Activated naive CD4-positive, alpha-beta T cell treated with anti-CD3 and anti-CD28 coated beads, Interleukin-2, amount 50 U/mL, for 24 hours (primary cell): ENCODE measurements around the gene JPT2.

Source experiments
- H3K27ac Mint-ChIP-seq: one replicate; pipeline ENCODE4 v1.8.0; 2021; ENCODE audit warnings: mild to moderate bottlenecking, mixed read lengths
- H3K27me3 Mint-ChIP-seq: one replicate; pipeline ENCODE4 v1.8.0; 2021; ENCODE audit warnings: mixed read lengths
- H3K36me3 Mint-ChIP-seq: one replicate; pipeline ENCODE4 v1.8.0; 2021; ENCODE audit warnings: mixed read lengths
- H3K4me1 Mint-ChIP-seq: one replicate; pipeline ENCODE4 v1.8.0; 2021; ENCODE audit warnings: mixed read lengths
- H3K4me3 Mint-ChIP-seq: one replicate; pipeline ENCODE4 v1.8.0; 2021; ENCODE audit warnings: mild to moderate bottlenecking, mixed read lengths
- H3K9me3 Mint-ChIP-seq: one replicate; pipeline ENCODE4 v1.8.0; 2021; ENCODE audit warnings: mixed read lengths

JPT2 gene

DNA sequence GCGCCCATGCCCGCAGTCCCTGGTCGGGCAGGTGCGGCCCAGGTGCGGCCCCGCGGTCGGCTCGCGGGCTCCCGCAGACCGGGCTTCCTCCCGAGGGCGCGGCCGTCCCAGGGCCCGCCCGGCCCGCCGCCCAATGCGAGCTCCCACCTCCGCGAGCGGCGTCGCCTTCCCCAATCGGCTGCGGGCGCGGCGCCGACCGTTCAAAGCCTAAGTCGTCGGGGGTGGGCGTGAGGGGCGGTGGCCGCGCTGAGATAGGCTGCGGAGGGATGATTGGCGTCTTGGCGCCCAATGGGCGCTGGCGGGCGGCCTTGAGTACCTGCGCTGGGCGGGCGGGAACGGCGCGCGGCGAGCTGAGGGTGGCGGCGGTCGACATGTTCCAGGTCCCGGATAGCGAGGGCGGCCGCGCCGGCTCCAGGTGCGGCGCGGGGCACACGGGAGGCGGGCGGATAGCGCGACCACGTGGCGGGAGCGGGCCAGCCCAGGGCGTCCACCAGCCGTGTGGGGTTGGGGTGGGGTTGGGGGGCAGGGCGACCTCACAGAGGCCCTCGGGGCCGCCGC lies at the start of gene JPT2:
Gene JPT2 (plus strand): TSS at position 338 of the 558 bp plus-strand sequence. CDS start 34 bp downstream, at position 372.
- Mint-ChIP-seq H3K4me1 (peaks cover 28% of the 10 kb centered on the region), H3K27ac (peak within 1 kb of the TSS; percentile 88), H3K4me3 (peak within 1 kb of the TSS; percentile 96), H3K9me3 (no peaks in the 10 kb centered on the region), H3K36me3 (peaks cover 2% of the 10 kb centered on the region), H3K27me3 (no peaks in the 10 kb centered on the region)

GRCh38 chr16:1630450-1631213 lies 47.4 kb upstream of the JPT2 start:
- Mint-ChIP-seq H3K9me3 (no peaks in the 10 kb centered on the region), H3K36me3 (peaks cover 3% of the 10 kb centered on the region)

DNA sequence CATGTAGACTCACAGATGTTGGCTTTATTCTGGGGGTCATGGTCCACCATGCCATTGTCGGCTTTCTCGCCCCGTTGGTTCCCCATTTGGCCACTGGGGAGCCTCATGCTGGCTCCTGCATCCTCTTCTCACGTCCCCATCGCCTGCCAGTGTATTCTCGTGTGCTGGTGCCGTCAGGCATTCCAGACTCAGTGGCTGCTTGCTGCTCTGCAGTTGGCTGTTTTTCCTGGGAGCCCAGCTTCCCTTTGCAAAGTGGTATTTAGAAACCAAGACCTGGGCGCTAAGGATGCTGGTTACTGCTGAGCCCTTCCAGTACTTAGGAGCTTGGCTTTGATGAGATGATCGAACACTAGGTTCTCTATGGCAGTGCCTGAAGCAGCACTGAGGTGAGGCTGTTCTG lies 46.8 kb upstream of the JPT2 start:
- no peaks in the 10 kb centered on the region for H3K27me3 Mint-ChIP-seq
- H3K4me1 Mint-ChIP-seq, result peaks cover 13% of the 10 kb centered on the region
- H3K4me3 Mint-ChIP-seq, result no peak overlapping the region
- H3K9me3 Mint-ChIP-seq, result no peaks in the 10 kb centered on the region
- H3K27ac Mint-ChIP-seq, result no peak overlapping the region
- peaks cover 3% of the 10 kb centered on the region for H3K36me3 Mint-ChIP-seq

More at GRCh38 chr16:1630450-1631213, 47.4 kb upstream of the JPT2 start:
- Mint-ChIP-seq H3K4me3 (no peak overlapping the region), H3K27ac (no peak overlapping the region), H3K4me1 (peaks cover 13% of the 10 kb centered on the region), H3K27me3 (no peaks in the 10 kb centered on the region)

- H3K27me3 Mint-ChIP-seq, result no peaks in the 10 kb centered on the region
- H3K4me1 Mint-ChIP-seq, result peaks cover 10% of the 10 kb centered on the region
- H3K27ac Mint-ChIP-seq, result no peak overlapping the region
- H3K4me3 Mint-ChIP-seq, result no peak overlapping the region
- H3K36me3 Mint-ChIP-seq, result peaks cover 2% of the 10 kb centered on the region
- no peaks in the 10 kb centered on the region for H3K9me3 Mint-ChIP-seq
Measured at GRCh38 chr16:1631931-1632637, 46.0 kb upstream of the JPT2 start.

- Mint-ChIP-seq H3K27ac (no peak overlapping the region), H3K27me3 (no peaks in the 10 kb centered on the region), H3K4me3 (no peak overlapping the region), H3K9me3 (no peaks in the 10 kb centered on the region), H3K36me3 (peaks cover 2% of the 10 kb centered on the region), H3K4me1 (peaks cover 10% of the 10 kb centered on the region)
Measured at GRCh38 chr16:1632638-1632970, 45.5 kb upstream of the JPT2 start.

DNA sequence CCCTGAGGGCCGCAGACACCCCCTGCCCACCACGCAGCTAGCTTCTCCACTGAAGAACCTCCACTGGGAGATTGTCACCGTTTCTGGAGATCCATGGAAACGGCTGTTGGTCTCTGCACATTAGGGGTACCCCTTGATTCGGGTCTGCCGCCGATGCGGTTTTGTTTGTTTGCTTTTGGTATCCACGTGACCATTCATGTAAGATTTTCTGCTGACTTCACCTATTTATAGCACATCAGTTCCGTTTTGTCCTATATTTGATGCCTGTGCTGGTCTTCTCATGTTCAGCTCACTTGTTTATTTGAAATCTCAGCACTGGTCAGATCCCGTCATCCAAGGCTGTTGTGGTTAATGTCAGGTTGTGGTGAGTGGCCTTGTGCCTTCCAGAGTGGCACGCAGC lies 44.8 kb upstream of the JPT2 start:
- Mint-ChIP-seq H3K4me1 (peaks cover 10% of the 10 kb centered on the region), H3K9me3 (no peaks in the 10 kb centered on the region), H3K4me3 (no peak overlapping the region), H3K36me3 (peaks cover 6% of the 10 kb centered on the region), H3K27me3 (no peaks in the 10 kb centered on the region), H3K27ac (no peak overlapping the region)

- H3K27me3 Mint-ChIP-seq, result no peaks in the 10 kb centered on the region
- peaks cover 10% of the 10 kb centered on the region for H3K4me1 Mint-ChIP-seq
- no peak overlapping the region for H3K27ac Mint-ChIP-seq
- no peaks in the 10 kb centered on the region for H3K9me3 Mint-ChIP-seq
- H3K36me3 Mint-ChIP-seq, result peaks cover 9% of the 10 kb centered on the region
- H3K4me3 Mint-ChIP-seq, result no peak overlapping the region
Measured at GRCh38 chr16:1634541-1634940, 43.5 kb upstream of the JPT2 start.

- Mint-ChIP-seq H3K4me1 (peaks cover 10% of the 10 kb centered on the region), H3K9me3 (no peaks in the 10 kb centered on the region), H3K27me3 (no peaks in the 10 kb centered on the region), H3K4me3 (no peak overlapping the region), H3K27ac (no peak overlapping the region), H3K36me3 (peaks cover 10% of the 10 kb centered on the region)
Measured at GRCh38 chr16:1635070-1635469, 43.0 kb upstream of the JPT2 start.

DNA sequence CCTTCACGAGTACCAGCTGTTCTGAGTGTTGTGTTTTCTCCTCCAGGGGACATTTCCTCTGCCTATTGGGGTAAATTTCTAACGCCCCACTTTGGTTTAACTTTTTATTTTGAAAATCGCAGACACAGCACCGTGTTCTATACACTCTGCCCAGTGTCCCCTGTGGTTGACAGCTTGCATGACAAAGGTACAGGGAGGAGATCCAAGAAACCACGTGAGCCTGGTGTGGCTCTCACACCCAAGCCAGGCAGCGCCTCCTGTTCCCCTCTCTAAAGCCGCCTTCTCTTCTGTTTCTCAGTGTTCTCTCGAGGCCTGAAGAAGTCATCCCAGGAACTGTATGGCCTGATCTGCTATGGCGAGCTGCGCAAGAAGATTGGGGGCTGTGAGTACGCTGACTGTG lies 40.6 kb upstream of the JPT2 start:
- no peaks in the 10 kb centered on the region for H3K9me3 Mint-ChIP-seq
- H3K27ac Mint-ChIP-seq, result no peak overlapping the region
- H3K27me3 Mint-ChIP-seq, result no peaks in the 10 kb centered on the region
- H3K4me3 Mint-ChIP-seq, result no peak overlapping the region
- H3K4me1 Mint-ChIP-seq, result no peaks in the 10 kb centered on the region
- H3K36me3 Mint-ChIP-seq, result peaks cover 15% of the 10 kb centered on the region

DNA sequence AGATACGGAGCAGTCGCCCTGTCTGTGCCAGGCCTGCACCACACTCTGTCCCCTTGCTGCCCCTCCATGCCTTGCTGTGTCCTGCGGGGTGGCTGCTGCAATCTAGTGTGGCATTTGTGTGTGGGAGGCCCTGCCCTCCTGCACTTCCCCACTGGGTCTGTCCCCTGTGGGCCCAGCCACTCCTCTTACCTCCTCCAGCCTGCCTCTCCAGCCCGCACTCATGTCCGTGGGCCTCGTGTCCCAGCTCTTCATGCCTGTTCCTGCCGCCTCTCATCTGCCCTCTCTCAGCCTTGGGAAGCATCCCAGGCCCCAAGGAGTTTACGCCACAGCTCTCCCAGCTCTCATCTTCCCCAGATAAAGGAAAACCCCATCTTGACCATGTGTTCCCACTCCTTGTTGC lies 39.3 kb upstream of the JPT2 start:
- H3K9me3 Mint-ChIP-seq, result no peaks in the 10 kb centered on the region
- H3K27ac Mint-ChIP-seq, result no peak overlapping the region
- no peaks in the 10 kb centered on the region for H3K27me3 Mint-ChIP-seq
- H3K4me1 Mint-ChIP-seq, result peaks cover 1% of the 10 kb centered on the region
- peaks cover 18% of the 10 kb centered on the region for H3K36me3 Mint-ChIP-seq
- no peak overlapping the region for H3K4me3 Mint-ChIP-seq

GRCh38 chr16:1639282-1639681 lies 38.8 kb upstream of the JPT2 start:
- peaks cover 18% of the 10 kb centered on the region for H3K36me3 Mint-ChIP-seq
- H3K9me3 Mint-ChIP-seq, result no peaks in the 10 kb centered on the region
- H3K4me3 Mint-ChIP-seq, result no peak overlapping the region
- peaks cover 4% of the 10 kb centered on the region for H3K4me1 Mint-ChIP-seq
- H3K27ac Mint-ChIP-seq, result no peak overlapping the region
- H3K27me3 Mint-ChIP-seq, result no peaks in the 10 kb centered on the region

GRCh38 chr16:1639860-1640259 lies 38.2 kb upstream of the JPT2 start:
- Mint-ChIP-seq H3K36me3 (peaks cover 17% of the 10 kb centered on the region), H3K9me3 (no peaks in the 10 kb centered on the region), H3K4me3 (no peak overlapping the region), H3K27ac (no peak overlapping the region), H3K27me3 (no peaks in the 10 kb centered on the region), H3K4me1 (peaks cover 4% of the 10 kb centered on the region)

- Mint-ChIP-seq H3K4me1 (peaks cover 5% of the 10 kb centered on the region), H3K27me3 (no peaks in the 10 kb centered on the region), H3K4me3 (no peak overlapping the region), H3K27ac (no peak overlapping the region), H3K9me3 (no peaks in the 10 kb centered on the region), H3K36me3 (peaks cover 17% of the 10 kb centered on the region)
Measured at GRCh38 chr16:1640261-1640941, 37.7 kb upstream of the JPT2 start.

GRCh38 chr16:1641261-1641660 lies 36.8 kb upstream of the JPT2 start:
- Mint-ChIP-seq H3K4me1 (peaks cover 14% of the 10 kb centered on the region), H3K36me3 (peaks cover 19% of the 10 kb centered on the region), H3K9me3 (no peaks in the 10 kb centered on the region), H3K27me3 (no peaks in the 10 kb centered on the region), H3K4me3 (no peak overlapping the region), H3K27ac (no peak overlapping the region)

DNA sequence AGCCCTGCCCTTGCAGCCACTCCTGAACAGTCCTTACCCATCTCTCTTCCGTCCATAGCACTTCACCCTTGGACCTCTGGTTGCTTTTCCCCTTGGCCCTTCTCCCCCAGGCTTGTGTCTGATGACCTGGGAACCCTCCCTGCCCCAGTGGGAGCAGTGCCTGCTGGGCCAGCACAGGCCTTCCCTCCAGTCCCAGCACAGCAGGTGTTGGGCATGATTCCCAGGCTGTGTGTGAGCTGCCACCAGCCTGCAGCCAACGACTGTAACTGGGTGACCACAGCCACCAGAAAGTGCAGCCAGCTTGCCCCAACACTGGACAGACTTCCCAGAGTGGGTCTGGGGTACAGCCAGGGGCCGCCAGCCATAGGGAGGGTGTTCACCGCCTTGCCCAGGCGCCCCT lies 35.9 kb upstream of the JPT2 start:
- Mint-ChIP-seq H3K4me1 (peaks cover 20% of the 10 kb centered on the region), H3K27me3 (no peaks in the 10 kb centered on the region), H3K36me3 (peaks cover 21% of the 10 kb centered on the region), H3K9me3 (no peaks in the 10 kb centered on the region), H3K27ac (no peak overlapping the region), H3K4me3 (no peak overlapping the region)

DNA sequence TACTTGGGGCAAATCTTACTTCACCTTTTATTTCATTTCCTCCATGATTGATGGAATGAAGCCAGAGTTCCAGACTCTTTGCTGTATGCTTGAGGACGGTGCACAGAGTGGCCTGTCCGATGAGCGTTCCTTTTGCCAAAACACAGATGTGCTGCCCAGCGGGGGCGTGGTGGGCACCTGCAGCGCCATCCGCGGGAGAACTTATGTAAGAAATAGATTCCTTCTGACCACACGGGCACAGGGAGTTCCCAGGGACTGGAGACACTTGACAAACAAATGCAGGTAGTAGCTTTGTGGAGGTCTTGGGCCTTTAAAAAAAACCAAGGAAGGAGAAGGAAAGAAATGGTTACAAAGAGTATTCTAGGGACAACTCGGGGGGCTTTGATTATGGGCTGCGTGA lies 35.3 kb upstream of the JPT2 start:
- peaks cover 22% of the 10 kb centered on the region for H3K4me1 Mint-ChIP-seq
- no peak overlapping the region for H3K4me3 Mint-ChIP-seq
- H3K9me3 Mint-ChIP-seq, result no peaks in the 10 kb centered on the region
- no peak overlapping the region for H3K27ac Mint-ChIP-seq
- peaks cover 22% of the 10 kb centered on the region for H3K36me3 Mint-ChIP-seq
- H3K27me3 Mint-ChIP-seq, result no peaks in the 10 kb centered on the region
